ENCODE results near the gene IGFBP2. TPM values are rescaled to one million over a fixed set of nuclear protein-coding genes. Genes with fewer than 3 reads are reported as not detected.

Gene IGFBP2
- total and polyA plus RNA-seq, 2 of the 8 experiments (the other 6 are each of a cell fraction or from before 2014, with no cell fraction given): 326 to 782 TPM

DNA sequence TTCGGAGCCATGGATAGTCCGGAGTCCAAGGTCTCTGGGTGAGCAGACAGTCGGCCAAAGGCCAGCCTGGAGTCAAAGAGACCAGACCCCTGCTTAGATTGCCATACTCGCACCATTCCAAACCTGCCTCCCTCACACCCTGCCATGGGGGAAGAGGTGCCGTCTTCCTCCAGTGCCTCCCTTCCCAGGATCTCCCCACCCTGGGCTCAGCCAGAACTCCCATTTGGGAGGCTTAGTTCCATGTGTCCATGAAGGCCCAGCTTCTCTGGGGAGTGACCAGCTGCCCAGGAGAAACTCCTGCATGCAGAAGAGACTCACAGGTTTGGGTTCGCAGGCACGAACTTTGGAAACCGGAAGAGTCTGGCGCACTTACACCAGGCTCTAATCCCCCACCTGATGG, 40.4 kb downstream of the IGFBP2 start:
- Histone ChIP-seq H3K27ac (ENCODE audit: low read depth, low read length) (no peak overlapping the region), H4K8ac (ENCODE audit: extremely low read depth, insufficient read depth, low read length) (no peak overlapping the region), H4K20me1 (replicated peaks in 1 of 2; ENCODE audit: control insufficient read depth in 1 of 2, insufficient read depth in 2 of 2, low read length in 2 of 2) (no peaks in the 10 kb centered on the region), H3K14ac (ENCODE audit: insufficient read length) (no peak overlapping the region), H4K5ac (ENCODE audit: insufficient read length, low read depth, low read length) (no peak overlapping the region), H3K4me2 (ENCODE audit: insufficient read depth in 1 of 2, low read depth in 2 of 2, low read length in 2 of 2) (no peak overlapping the region), H3K9me3 (ENCODE audit: insufficient read depth in 2 of 2, low read depth in 1 of 2, low read length in 1 of 2) (no peaks in the 10 kb centered on the region), H2BK120ac (replicated peaks; ENCODE audit: low read depth, low read length) (no peak overlapping the region), H2BK5ac (ENCODE audit: low read depth, low read length) (no peak overlapping the region), H3K23me2 (ENCODE audit: low read depth, low read length) (no peaks in the 10 kb centered on the region), H2AK5ac (ENCODE audit: low read depth, low read length) (no peak overlapping the region), H3K56ac (replicated peaks; ENCODE audit: insufficient read length, low read depth, low read length) (no peak overlapping the region), H2AFZ (ENCODE audit: low read length) (no peak overlapping the region), H3K79me2 (ENCODE audit: control insufficient read depth in 1 of 2, insufficient read depth in 2 of 2, low read length in 2 of 2) (no peaks in the 10 kb centered on the region), H3K4me1 (replicated peaks in 1 of 4; ENCODE audit: control insufficient read depth in 3 of 4, insufficient read depth in 4 of 4, low read length in 3 of 4) (no peaks in the 10 kb centered on the region), H2BK15ac (ENCODE audit: low read length) (no peak overlapping the region), H3K4ac (replicated peaks; ENCODE audit: insufficient read length, low read depth, low read length) (no peak overlapping the region), H3K9ac (replicated peaks in 1 of 4; ENCODE audit: extremely low read depth in 1 of 4, low read depth in 3 of 4, low read length in 3 of 4) (no peak overlapping the region), H3K23ac (ENCODE audit: insufficient read length) (no peak overlapping the region), H4K91ac (replicated peaks; ENCODE audit: insufficient read length, low read length) (no peak overlapping the region), H3K18ac (ENCODE audit: extremely low read depth, low read length) (no peak overlapping the region; the same call in 1 of the 2 replicates), H3K4me3 (ENCODE audit: extremely low read depth in 1 of 4, insufficient read depth in 2 of 4, low read depth in 3 of 4, low read length in 4 of 4) (no peak overlapping the region), H2BK20ac (ENCODE audit: low read length) (no peak overlapping the region), H3K36me3 (ENCODE audit: control insufficient read depth in 2 of 4, insufficient read depth in 4 of 4, low read length in 3 of 4) (no peaks in the 10 kb centered on the region; a peak in 1 of 8 replicates), H3K27me3 (replicated peaks in 1 of 4; ENCODE audit: control insufficient read depth in 3 of 4, extremely low read depth in 1 of 4, insufficient read depth in 3 of 4, low read length in 3 of 4) (no peaks in the 10 kb centered on the region), H2BK12ac (ENCODE audit: low read depth, low read length) (no peak overlapping the region), H3K79me1 (ENCODE audit: low read depth, low read length) (no peaks in the 10 kb centered on the region)
- no peak for DNase-seq (ENCODE audit: low read depth in 1 of 2, low spot score in 2 of 2)
- FAIRE-seq: no peak
- POLR2A ChIA-PET (ENCODE audit: partially characterized antibody): no interaction called here
- 88% methylated on average over 8 of the region's 9 CpGs; no CpG with 5 or more reads in 1 of the 2 experiments for WGBS, 2 experiments (ENCODE audit: extremely low coverage in 1 of 2, insufficient coverage in 1 of 2, insufficient read length in 1 of 2, insufficient replicate concordance in 2 of 2, low coverage in 1 of 2, low lambda C conversion rate in 2 of 2, missing lambda C conversion rate in 1 of 2)
- CTCF ChIA-PET (ENCODE audit: partially characterized antibody): interaction anchor here (1.8 to 6.9 kb wide), 4 partner anchors 8 to 156 kb away, joined by 5 to 54 read pairs (median 12); no protein-coding TSS in a partner anchor
- no peak for TF ChIP-seq RAD21 (IDR thresholded peaks at IDR 0.05 in 1 of 2, conservative IDR thresholded peaks at IDR 0.05 in 1 of 2; ENCODE audit: low read depth in 2 of 2, low read length in 2 of 2)
- TF ChIP-seq RBBP5 (IDR thresholded peaks at IDR 0.05; ENCODE audit: borderline replicate concordance, low read depth, low read length): no peak
- no peak for TF ChIP-seq BRCA1 (IDR thresholded peaks at IDR 0.05; ENCODE audit: low read depth, low read length)
- no peak for TF ChIP-seq CEBPB (IDR thresholded peaks at IDR 0.05; ENCODE audit: low read depth, low read length)
- TF ChIP-seq SP4 (IDR thresholded peaks at IDR 0.05; ENCODE audit: low read length): no peak
- no peak for TF ChIP-seq SAP30 (IDR thresholded peaks at IDR 0.05; ENCODE audit: insufficient read depth, insufficient replicate concordance, low read length)
- TF ChIP-seq, protein P1, sequence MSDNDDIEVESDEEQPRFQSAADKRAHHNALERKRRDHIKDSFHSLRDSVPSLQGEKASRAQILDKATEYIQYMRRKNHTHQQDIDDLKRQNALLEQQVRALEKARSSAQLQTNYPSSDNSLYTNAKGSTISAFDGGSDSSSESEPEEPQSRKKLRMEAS (IDR thresholded peaks at IDR 0.05): no peak
- TF ChIP-seq NANOG (IDR thresholded peaks at IDR 0.05; ENCODE audit: insufficient read depth, low read depth, low read length, poor library complexity, severe bottlenecking): no peak
- no peak for TF ChIP-seq USF2 (IDR thresholded peaks at IDR 0.05; ENCODE audit: low read length)
- TF ChIP-seq RNF2 (IDR thresholded peaks at IDR 0.05; ENCODE audit: borderline replicate concordance, low read depth, low read length, missing control alignments, poor library complexity, severe bottlenecking): no peak
- TF ChIP-seq SP1 (IDR thresholded peaks at IDR 0.05; ENCODE audit: low read depth, low read length): no peak
- no peak for TF ChIP-seq EGR1 (IDR thresholded peaks at IDR 0.05; ENCODE audit: borderline replicate concordance, low read depth, low read length)
- TF ChIP-seq BACH1 (IDR thresholded peaks at IDR 0.05; ENCODE audit: low read length): no peak

Measured in H1 (cell line).